Thymus (tissue), 11 donors: ENCODE results near the gene MAP1S. TPM values are rescaled to one million over a fixed set of nuclear protein-coding genes. Genes with fewer than 3 reads are reported as not detected.
"Not testable (repeated sequence)": the region's sequence is repeated elsewhere in the genome, so short reads cannot be mapped to it uniquely, and the experiment has no call there.

Experiments
- DNase-seq, 9 donors: peaks; one replicate each; pipeline ENCODE4 v3.0.0-alpha.2; 2013; ENCODE audit warnings: low spot score in 9 of 9, low read depth in 6 of 9, missing footprints in 1 of 9
- H3K27ac ChIP-seq, 2 donors: one replicate each; pipeline ENCODE4 v1.5.1; 2013; ENCODE audit warnings: control low read depth in 1 of 2, low read depth in 1 of 2, low read length in 1 of 2, mild to moderate bottlenecking in 1 of 2, moderate library complexity in 1 of 2
- H3K27me3 ChIP-seq, 2 donors: one replicate each; pipeline ENCODE4 v1.5.1; 2013; ENCODE audit warnings: low read length in 1 of 2; ENCODE audit not compliant: control insufficient read depth in 2 of 2, insufficient read depth in 1 of 2
- H3K36me3 ChIP-seq, 2 donors: one replicate each; pipeline ENCODE4 v1.5.1; 2013; ENCODE audit warnings: low read length in 1 of 2, mild to moderate bottlenecking in 1 of 2, moderate library complexity in 1 of 2; ENCODE audit not compliant: control insufficient read depth in 2 of 2, insufficient read depth in 2 of 2
- H3K4me1 ChIP-seq, 2 donors: one replicate each; pipeline ENCODE4 v1.5.1; 2013; ENCODE audit warnings: low read length in 2 of 2; ENCODE audit not compliant: control insufficient read depth in 2 of 2, insufficient read depth in 2 of 2
- H3K4me3 ChIP-seq, 2 donors: one replicate each; pipeline ENCODE4 v1.5.1; 2013; ENCODE audit warnings: low read length in 2 of 2, control low read depth in 1 of 2, mild to moderate bottlenecking in 1 of 2
- H3K9me3 ChIP-seq, 2 donors: one replicate each; pipeline ENCODE4 v1.5.1; 2013; ENCODE audit warnings: low read length in 1 of 2, mild to moderate bottlenecking in 1 of 2; ENCODE audit not compliant: control insufficient read depth in 2 of 2, insufficient read depth in 1 of 2
- WGBS: extraction: QIAGEN DNeasy Blood & Tissue Kit; methylation state at CpG from one replicate; pipeline ENCODE4 v1.1.7; 2013; 5-methylcytosine and 5-hydroxymethylcytosine counted together
- polyA plus RNA-seq: library from polyadenylated mRNA; stranded (reverse); fragments of 200-250 nt; gene quantifications from one replicate; pipeline ENCODE4 v1.2.3, GENCODE V29; 2013
- total RNA-seq: library from RNA; stranded (reverse); fragments of 120-200 nt; gene quantifications from one replicate; pipeline ENCODE4 v1.2.4, GENCODE V29; 2013
- donor health status: healthy.

Gene MAP1S
- total and polyA plus RNA-seq, 2 donors = 8.5 to 17.5 TPM

DNA sequence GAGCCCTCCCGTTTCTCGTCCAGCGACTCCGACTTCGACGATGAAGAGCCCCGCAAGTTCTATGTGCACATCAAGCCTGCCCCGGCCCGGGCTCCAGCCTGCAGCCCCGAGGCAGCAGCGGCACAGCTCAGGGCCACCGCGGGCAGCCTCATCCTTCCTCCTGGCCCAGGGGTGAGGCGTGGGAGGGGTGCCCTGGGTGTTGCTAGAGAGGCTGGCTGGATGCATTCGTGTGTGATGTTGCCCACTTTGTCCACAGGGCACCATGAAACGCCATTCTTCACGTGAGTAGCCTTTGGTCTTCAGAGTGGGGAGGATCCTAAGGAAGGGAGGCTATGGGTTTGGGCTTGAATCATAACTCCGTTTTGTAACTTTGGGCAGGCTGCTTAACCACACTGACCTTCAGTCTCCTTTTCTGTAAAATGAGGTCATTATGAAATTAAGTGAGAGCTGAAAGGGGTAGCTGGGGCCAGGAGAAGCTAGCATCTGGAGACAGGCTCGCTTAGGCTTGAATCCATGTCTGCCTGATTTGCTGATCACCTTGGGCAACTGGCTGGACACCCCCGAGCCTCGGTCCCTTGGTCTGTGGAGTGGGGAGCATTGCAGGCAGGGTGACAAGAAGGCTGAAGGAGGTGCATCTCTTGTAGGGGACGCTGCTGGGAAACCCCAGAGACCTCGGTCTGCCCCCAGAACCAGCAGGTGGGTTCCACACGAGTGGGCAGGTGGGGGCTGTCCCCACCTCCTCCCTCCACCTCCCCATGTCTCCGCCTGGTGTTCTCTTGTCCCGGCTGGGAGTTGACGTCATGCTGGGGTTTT, 56.9 kb downstream of the MAP1S start:
- no peaks in the 10 kb centered on the region for H3K4me1 ChIP-seq
- H3K27me3 ChIP-seq = no peaks in the 10 kb centered on the region
- H3K27ac ChIP-seq = no peak overlapping the region
- 94% methylated on average over 27 of the region's 27 CpGs for WGBS
- H3K9me3 ChIP-seq = peaks cover 0 to 1% of the 10 kb centered on the region in 2 donors
- peaks cover 56 to 60% of the 10 kb centered on the region in 2 donors for H3K36me3 ChIP-seq
- H3K4me3 ChIP-seq = no peak overlapping the region
- DNase-seq = no peak

DNA sequence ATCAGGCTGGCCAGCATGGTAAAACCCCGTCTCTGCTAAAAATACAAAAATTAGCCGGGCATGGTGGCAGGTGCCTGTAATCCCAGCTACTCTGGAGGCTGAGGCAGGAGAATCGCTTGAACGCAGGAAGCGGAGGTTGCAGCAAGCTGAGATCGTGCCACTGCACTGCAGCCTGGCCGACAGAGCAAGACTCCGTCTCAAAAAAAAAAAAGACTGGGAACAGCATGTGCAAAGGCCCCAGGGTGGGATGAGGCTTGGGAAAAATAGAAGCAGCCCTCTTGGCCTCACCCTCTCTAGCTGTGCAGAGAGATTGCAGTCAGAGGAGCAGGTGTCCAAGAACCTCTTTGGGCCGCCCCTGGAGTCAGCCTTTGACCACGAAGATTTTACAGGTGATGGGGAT, 58.6 kb downstream of the MAP1S start:
- peaks cover 55 to 62% of the 10 kb centered on the region in 2 donors for H3K36me3 ChIP-seq
- not testable (repeated sequence) for H3K4me3 ChIP-seq, H3K27ac ChIP-seq

DNA sequence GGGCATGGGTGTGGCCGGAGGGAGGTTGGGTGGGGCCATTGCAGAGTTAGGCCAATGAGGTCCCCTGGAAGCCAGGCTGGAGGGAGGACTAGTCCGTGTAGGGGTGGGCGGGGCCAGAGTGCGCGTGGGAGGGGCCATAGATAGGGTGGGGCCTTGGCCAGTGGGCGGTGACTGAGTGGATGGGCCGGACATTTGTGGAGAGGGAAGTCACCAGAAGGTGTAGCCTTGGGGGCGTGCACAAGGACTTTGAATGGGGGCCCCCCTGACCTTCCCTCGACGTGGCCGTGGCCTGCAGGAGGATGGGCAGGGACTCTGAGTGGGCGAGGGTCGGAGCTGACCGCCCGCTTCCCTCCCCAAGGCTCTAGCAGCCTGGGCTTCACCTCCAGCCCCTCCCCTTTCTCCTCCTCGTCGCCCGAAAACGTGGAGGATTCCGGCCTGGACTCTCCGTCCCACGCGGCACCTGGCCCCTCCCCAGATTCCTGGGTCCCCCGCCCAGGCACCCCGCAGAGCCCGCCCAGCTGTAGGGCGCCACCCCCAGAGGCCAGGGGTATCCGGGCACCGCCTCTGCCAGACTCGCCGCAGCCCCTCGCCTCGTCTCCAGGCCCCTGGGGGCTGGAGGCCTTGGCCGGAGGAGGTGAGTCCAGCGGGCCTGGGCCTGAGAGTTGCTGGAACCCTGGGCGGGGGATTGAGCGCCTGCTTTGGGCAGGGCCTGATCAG, 59.1 kb downstream of the MAP1S start:
- no peak overlapping the region for H3K4me3 ChIP-seq
- no peaks in the 10 kb centered on the region for H3K27me3 ChIP-seq
- no peak overlapping the region for H3K27ac ChIP-seq
- H3K9me3 ChIP-seq = no peaks in the 10 kb centered on the region
- no peaks in the 10 kb centered on the region for H3K4me1 ChIP-seq
- WGBS = 71% methylated on average over 37 of the region's 37 CpGs
- DNase-seq = no peak
- H3K36me3 ChIP-seq = peaks cover 52 to 60% of the 10 kb centered on the region in 2 donors

More for the DNA sequence above, 58.6 kb downstream of the MAP1S start:
- not testable (repeated sequence) for DNase-seq, H3K9me3 ChIP-seq, H3K4me1 ChIP-seq, H3K27me3 ChIP-seq
- WGBS = 94% methylated on average over 10 of the region's 10 CpGs

DNA sequence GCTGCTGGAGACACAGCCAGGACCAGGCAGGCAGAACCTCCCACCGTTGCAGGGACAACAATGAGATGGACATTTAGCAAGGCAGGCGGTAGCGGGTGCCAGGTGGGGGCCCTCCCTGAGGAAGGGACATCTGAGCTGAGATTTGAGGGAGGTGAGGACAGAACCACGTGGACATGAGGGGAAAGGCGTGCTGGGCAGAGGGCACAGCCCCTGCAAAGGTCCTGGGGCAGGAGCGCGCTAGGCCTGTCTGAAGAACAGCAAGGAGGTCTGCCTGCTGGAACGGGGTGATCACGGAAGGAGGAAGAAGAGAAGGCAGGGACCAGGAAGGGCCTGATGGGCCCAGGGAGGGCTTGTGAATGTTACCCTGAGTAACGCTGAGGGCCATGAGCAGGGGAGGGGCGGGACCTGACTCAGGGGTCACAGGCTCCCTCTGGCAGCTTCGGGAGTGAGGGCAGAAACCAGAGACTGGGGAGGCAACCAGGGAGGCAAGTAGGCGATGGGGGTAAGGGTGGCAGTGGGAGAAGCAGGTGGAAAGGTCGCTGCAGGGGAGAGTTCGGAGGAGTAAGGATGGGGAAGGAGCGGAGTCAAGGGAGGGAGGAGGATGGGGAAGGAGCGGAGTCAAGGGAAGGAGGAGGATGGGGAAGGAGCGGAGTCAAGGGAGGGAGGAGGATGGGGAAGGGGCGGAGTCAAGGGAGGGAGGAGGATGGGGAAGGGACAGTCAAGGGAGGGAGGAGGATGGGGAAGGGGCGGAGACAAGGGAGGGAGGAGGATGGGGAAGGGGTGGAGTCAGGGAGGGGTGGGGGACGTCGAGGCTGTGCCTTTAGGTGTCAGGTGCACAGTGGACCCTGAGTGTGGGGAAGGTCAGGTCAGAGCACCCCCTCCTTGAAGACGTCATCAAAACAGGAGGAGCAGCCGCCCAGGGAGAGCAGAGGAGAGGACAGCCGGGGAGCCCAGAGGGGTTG, 60.0 kb downstream of the MAP1S start:
- H3K4me1 ChIP-seq = no peaks in the 10 kb centered on the region
- H3K27ac ChIP-seq = no peak overlapping the region
- H3K36me3 ChIP-seq = peaks cover 54 to 63% of the 10 kb centered on the region in 2 donors
- H3K9me3 ChIP-seq = no peaks in the 10 kb centered on the region
- no peaks in the 10 kb centered on the region for H3K27me3 ChIP-seq
- peak in 1 of 9 donors; percentile 31 for DNase-seq
- H3K4me3 ChIP-seq = no peak overlapping the region
- 72% methylated on average over 25 of the region's 25 CpGs for WGBS

DNA sequence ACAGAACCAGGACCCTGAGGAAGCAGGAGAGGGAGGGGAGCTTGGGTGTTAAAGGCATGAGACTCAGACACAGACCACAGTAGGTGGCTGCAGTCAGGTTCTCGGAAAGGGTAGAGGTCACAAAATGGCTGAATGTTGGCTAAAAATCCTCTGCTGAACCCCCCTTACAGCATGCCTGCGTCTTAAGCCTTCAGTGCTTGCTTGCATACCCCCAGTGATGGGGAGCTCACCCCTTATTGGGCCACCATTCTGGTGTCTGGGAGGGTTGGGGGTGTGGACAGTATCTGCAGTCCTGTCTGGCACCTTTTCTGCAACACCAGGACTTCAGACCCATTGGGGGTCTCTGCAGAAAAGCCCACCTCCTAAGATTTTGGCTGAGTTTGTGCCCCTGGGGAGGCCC, 61.5 kb downstream of the MAP1S start:
- no peaks in the 10 kb centered on the region for H3K4me1 ChIP-seq
- no peak overlapping the region for H3K4me3 ChIP-seq
- DNase-seq = no peak
- H3K9me3 ChIP-seq = no peaks in the 10 kb centered on the region
- peaks cover 54 to 57% of the 10 kb centered on the region in 2 donors for H3K36me3 ChIP-seq
- WGBS = 100% methylated on average over 2 of the region's 2 CpGs
- no peak overlapping the region for H3K27ac ChIP-seq
- H3K27me3 ChIP-seq = no peaks in the 10 kb centered on the region

DNA sequence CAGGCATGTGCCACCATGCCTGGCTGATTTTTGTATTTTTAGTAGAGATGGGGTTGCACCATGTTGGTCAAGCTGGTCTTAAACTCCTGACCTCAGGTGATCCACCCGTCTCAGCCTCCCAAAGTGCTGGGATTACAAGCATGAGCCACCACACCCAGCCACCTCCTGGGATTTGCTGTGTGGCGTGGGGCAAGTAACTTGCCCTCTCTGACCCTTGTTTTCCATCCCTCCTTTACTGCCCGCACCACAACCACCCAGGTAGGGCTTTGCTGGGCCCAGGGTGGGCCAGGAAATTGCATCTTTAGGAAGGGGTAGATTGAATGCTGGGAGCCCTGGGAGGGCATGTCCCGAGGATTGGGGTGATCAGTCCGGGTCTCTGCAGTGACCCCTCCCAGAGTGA, 64.4 kb downstream of the MAP1S start:
- not testable (repeated sequence) for DNase-seq, H3K4me3 ChIP-seq, H3K4me1 ChIP-seq, H3K27ac ChIP-seq, H3K9me3 ChIP-seq, H3K27me3 ChIP-seq
- 98% methylated on average over 5 of the region's 5 CpGs for WGBS
- H3K36me3 ChIP-seq = peaks cover 59 to 64% of the 10 kb centered on the region in 2 donors

Other genes with a start within 250 kb of the MAP1S start
- 2.0 TPM for gene SLC27A1, start 249.0 kb upstream of the MAP1S start, total RNA-seq
- 11.9 TPM for gene SLC27A1, start 249.0 kb upstream of the MAP1S start, polyA plus RNA-seq
- 62.6 TPM for gene PGLS, start 207.8 kb upstream of the MAP1S start, total RNA-seq
- 73.5 TPM for gene PGLS, start 207.8 kb upstream of the MAP1S start, polyA plus RNA-seq
- gene COLGALT1, start 163.8 kb upstream of the MAP1S start, total RNA-seq = 22.3 TPM
- 69.5 TPM for gene COLGALT1, start 163.8 kb upstream of the MAP1S start, polyA plus RNA-seq
- 0.19 TPM for gene UNC13A, start 31.1 kb upstream of the MAP1S start, total RNA-seq
- 0.32 TPM for gene UNC13A, start 31.1 kb upstream of the MAP1S start, polyA plus RNA-seq
- 16.4 TPM for gene FCHO1, start 32.0 kb downstream of the MAP1S start, total RNA-seq
- 28.2 TPM for gene FCHO1, start 32.0 kb downstream of the MAP1S start, polyA plus RNA-seq
- gene B3GNT3, start 75.7 kb downstream of the MAP1S start, total RNA-seq = 0.14 TPM
- 1.0 TPM for gene B3GNT3, start 75.7 kb downstream of the MAP1S start, polyA plus RNA-seq
- 0.33 TPM for gene INSL3, start 102.0 kb downstream of the MAP1S start, total RNA-seq
- 2.1 TPM for gene INSL3, start 102.0 kb downstream of the MAP1S start, polyA plus RNA-seq
- 16.1 TPM for gene JAK3, start 128.5 kb downstream of the MAP1S start, total RNA-seq
- 50.4 TPM for gene JAK3, start 128.5 kb downstream of the MAP1S start, polyA plus RNA-seq
- 2,271 TPM for gene RPL18A, start 140.4 kb downstream of the MAP1S start, total RNA-seq
- 2,901 TPM for gene RPL18A, start 140.4 kb downstream of the MAP1S start, polyA plus RNA-seq
- gene SLC5A5, start 152.5 kb downstream of the MAP1S start, total RNA-seq = 0.09 TPM
- 0.25 TPM for gene SLC5A5, start 152.5 kb downstream of the MAP1S start, polyA plus RNA-seq
- gene CCDC124, start 213.5 kb downstream of the MAP1S start, total RNA-seq = 23.8 TPM
- gene CCDC124, start 213.5 kb downstream of the MAP1S start, polyA plus RNA-seq = 78.8 TPM
- gene KCNN1, start 247.6 kb downstream of the MAP1S start, total RNA-seq = 1.3 TPM
- 0.27 TPM for gene KCNN1, start 247.6 kb downstream of the MAP1S start, polyA plus RNA-seq